Neuronal stem cell (in vitro differentiated cells): Measurements from ENCODE around the gene HMGB1.

Experiments used
- DNase-seq: peaks from one replicate; pipeline ENCODE4 v3.0.0-alpha.2; 2013; ENCODE audit warnings: low spot score
- H2AFZ ChIP-seq: one replicate; pipeline ENCODE4 v1.6.1; 2013; ENCODE audit warnings: mild to moderate bottlenecking, low read length, inconsistent platforms
- H2AK5ac ChIP-seq: 2 replicates; pipeline ENCODE4 v1.6.1; 2013; ENCODE audit warnings: low read depth, mild to moderate bottlenecking, inconsistent platforms, low read length, moderate library complexity, mixed read lengths
- H2BK120ac ChIP-seq: 2 replicates; pipeline ENCODE4 v1.6.1; 2013; ENCODE audit warnings: low read depth, mild to moderate bottlenecking, inconsistent platforms, low read length, moderate library complexity, mixed read lengths
- H2BK12ac ChIP-seq: one replicate; pipeline ENCODE4 v1.6.1; 2013; ENCODE audit warnings: low read length, inconsistent platforms
- H2BK15ac ChIP-seq: 2 replicates; pipeline ENCODE4 v1.6.1; 2013; ENCODE audit warnings: mild to moderate bottlenecking, low read length, inconsistent platforms, mixed read lengths
- H2BK5ac ChIP-seq: one replicate; pipeline ENCODE4 v1.6.1; 2013; ENCODE audit warnings: inconsistent platforms, mild to moderate bottlenecking, low read length, moderate library complexity
- H3K14ac ChIP-seq: one replicate; pipeline ENCODE4 v1.6.1; 2013; ENCODE audit warnings: low read length, inconsistent platforms
- H3K18ac ChIP-seq: 2 replicates; pipeline ENCODE4 v1.6.1; 2013; ENCODE audit warnings: low read length, inconsistent platforms
- H3K23ac ChIP-seq: 2 replicates; pipeline ENCODE4 v1.6.1; 2013; ENCODE audit warnings: low read depth, mild to moderate bottlenecking, mixed read lengths, low read length, inconsistent platforms; ENCODE audit not compliant: poor library complexity
- H3K27ac ChIP-seq: replicated peaks from 3 replicates; pipeline ENCODE4 v1.5.1; 2013; ENCODE audit warnings: low read length, inconsistent platforms
- H3K27me3 ChIP-seq, 3 experiments: 2 replicates each; pipeline ENCODE4 v1.6.1; 2013; ENCODE audit warnings: low read length in 3 of 3, mild to moderate bottlenecking in 2 of 3, inconsistent platforms in 1 of 3, low read depth in 1 of 3, mixed read lengths in 1 of 3, moderate library complexity in 1 of 3; ENCODE audit not compliant: control insufficient read depth in 3 of 3, insufficient read depth in 3 of 3
- H3K36me3 ChIP-seq, 2 donors: replicated peaks in 1 of 2; 2 replicates each; pipeline ENCODE4 v1.6.1; 2013; ENCODE audit warnings: low read length in 2 of 2; ENCODE audit not compliant: control insufficient read depth in 2 of 2, insufficient read depth in 2 of 2
- H3K4ac ChIP-seq: 2 replicates; pipeline ENCODE4 v1.6.1; 2013; ENCODE audit warnings: inconsistent platforms, mild to moderate bottlenecking, low read length, moderate library complexity
- H3K4me1 ChIP-seq, 2 donors: 1 replicate in 1 of 2; 2 replicates in 1 of 2; pipeline ENCODE4 v1.6.1; 2013; ENCODE audit warnings: low read length in 2 of 2, low read depth in 1 of 2; ENCODE audit not compliant: control insufficient read depth in 2 of 2, insufficient read depth in 1 of 2
- H3K4me2 ChIP-seq: one replicate; pipeline ENCODE4 v1.6.1; 2013; ENCODE audit warnings: mild to moderate bottlenecking, low read length, inconsistent platforms; ENCODE audit not compliant: insufficient read depth, poor library complexity, severe bottlenecking
- H3K4me3 ChIP-seq, 2 donors: 2 replicates each; pipeline ENCODE4 v1.5.1; 2013; ENCODE audit warnings: low read length in 2 of 2, mild to moderate bottlenecking in 2 of 2, inconsistent platforms in 1 of 2, moderate library complexity in 1 of 2
- H3K79me1 ChIP-seq: one replicate; pipeline ENCODE4 v1.6.1; 2013; ENCODE audit warnings: low read depth, mild to moderate bottlenecking, inconsistent platforms, low read length, moderate library complexity
- H3K9ac ChIP-seq: one replicate; pipeline ENCODE4 v1.6.1; 2013; ENCODE audit warnings: mild to moderate bottlenecking, low read depth, low read length, inconsistent platforms; ENCODE audit not compliant: poor library complexity
- H3K9me3 ChIP-seq, 2 donors: replicated peaks in 1 of 2; 2 replicates each; pipeline versions ENCODE3 to v1.6.1; 2013; ENCODE audit warnings: low read length in 2 of 2, mild to moderate bottlenecking in 2 of 2, inconsistent platforms in 1 of 2, low read depth in 1 of 2, mixed read lengths in 1 of 2, moderate library complexity in 1 of 2; ENCODE audit not compliant: control insufficient read depth in 2 of 2, insufficient read depth in 1 of 2
- H4K8ac ChIP-seq: one replicate; pipeline ENCODE4 v1.6.1; 2013; ENCODE audit warnings: low read depth, mild to moderate bottlenecking, inconsistent platforms, low read length, moderate library complexity
- H4K91ac ChIP-seq: one replicate; pipeline ENCODE4 v1.6.1; 2013; ENCODE audit warnings: low read length, low read depth, mild to moderate bottlenecking, inconsistent platforms; ENCODE audit not compliant: poor library complexity
- WGBS, 2 donors: extraction: QIAGEN DNeasy Blood & Tissue Kit; methylation state at CpG; one replicate each; pipeline ENCODE4 v1.1.7; 2013; ENCODE audit warnings: missing lambda C conversion rate in 2 of 2, mixed read lengths in 1 of 2; ENCODE audit not compliant: insufficient read length in 2 of 2, insufficient replicate concordance in 1 of 2; ENCODE audit errors: extremely low coverage in 2 of 2; 5-methylcytosine and 5-hydroxymethylcytosine counted together

Gene HMGB1

GRCh38 chr13:30406779-30407416 lies 58.8 kb downstream of the HMGB1 start:
- Histone ChIP-seq H3K9me3 (peaks cover 2 to 4% of the 10 kb centered on the region in 2 donors), H2BK5ac (no peak overlapping the region), H3K79me1 (no peaks in the 10 kb centered on the region), H2BK120ac (no peak overlapping the region), H2BK12ac (no peak overlapping the region), H3K14ac (no peak overlapping the region), H2AFZ (no peak overlapping the region), H3K4me2 (no peak overlapping the region), H3K18ac (no peak overlapping the region), H2BK15ac (no peak overlapping the region), H3K36me3 (no peaks in the 10 kb centered on the region), H3K27me3 (peaks cover 0 to 51% (median 3%) of the 10 kb centered on the region in 3 experiments), H3K4ac (no peak overlapping the region), H3K23ac (no peak overlapping the region), H2AK5ac (no peak overlapping the region), H3K4me3 (no peak overlapping the region), H3K27ac (no peak overlapping the region), H4K8ac (no peak overlapping the region), H4K91ac (no peak overlapping the region), H3K9ac (no peak overlapping the region), H3K4me1 (peaks cover 0 to 1% of the 10 kb centered on the region in 2 donors)
- DNase-seq = no peak
- no CpG with 5 or more reads among the region's 8 CpGs for WGBS, 2 donors
